Smooth muscle cell (in vitro differentiated cells): ENCODE measurements around the gene MYH11. TPM values are rescaled to one million over a fixed set of nuclear protein-coding genes. Genes with fewer than 3 reads are reported as not detected.

Experiments used
- DNase-seq: peaks from one replicate; lab custom pipeline; 2025; ENCODE audit not compliant: unreplicated experiment; lab: John Stamatoyannopoulos, UW
- H2AFZ ChIP-seq: fragments of 200-600 bp; sonication (generic); 2 replicates; pipeline ENCODE4 v1.6.0; 2016; ENCODE audit warnings: antibody characterized with exemption, low read depth, mild to moderate bottlenecking
- H3F3A ChIP-seq: fragments of 200-600 bp; sonication (generic); 2 replicates; pipeline ENCODE4 v1.6.0; 2017; ENCODE audit warnings: antibody characterized with exemption, low read depth
- H3K27ac ChIP-seq: fragments of 200-600 bp; sonication (generic); 2 replicates; pipeline ENCODE4 v1.5.1; 2016; ENCODE audit warnings: low read depth, mild to moderate bottlenecking
- H3K27me3 ChIP-seq: fragments of 200-600 bp; sonication (generic); 2 replicates; pipeline ENCODE4 v1.6.1; 2016; ENCODE audit warnings: low read depth, mild to moderate bottlenecking
- H3K36me3 ChIP-seq: fragments of 200-600 bp; sonication (generic); 2 replicates; pipeline ENCODE4 v1.5.1; 2016; ENCODE audit warnings: low read depth
- H3K4me1 ChIP-seq: fragments of 200-600 bp; sonication (generic); 2 replicates; pipeline ENCODE4 v1.5.1; 2016; ENCODE audit warnings: low read depth
- H3K4me2 ChIP-seq: fragments of 200-600 bp; sonication (generic); 2 replicates; pipeline ENCODE4 v1.6.0; 2016; ENCODE audit warnings: mild to moderate bottlenecking
- H3K4me3 ChIP-seq: fragments of 200-600 bp; sonication (generic); 2 replicates; pipeline ENCODE4 v1.5.1; 2016; ENCODE audit warnings: mild to moderate bottlenecking
- H3K79me2 ChIP-seq: fragments of 200-600 bp; sonication (generic); 2 replicates; pipeline ENCODE4 v1.6.0; 2016; ENCODE audit warnings: low read depth, mild to moderate bottlenecking
- H3K9ac ChIP-seq: fragments of 200-600 bp; sonication (generic); 2 replicates; pipeline ENCODE4 v1.6.0; 2016; ENCODE audit warnings: low read depth
- H3K9me3 ChIP-seq: fragments of 200-600 bp; sonication (generic); replicated peaks from 2 replicates; pipeline ENCODE4 v1.5.1; 2016; ENCODE audit warnings: low read depth
- H4K20me1 ChIP-seq: fragments of 200-600 bp; sonication (generic); 2 replicates; pipeline ENCODE4 v1.6.0; 2016; ENCODE audit warnings: low read depth
- CTCF ChIP-seq: fragments of 200-600 bp; sonication (generic); IDR thresholded peaks from 2 replicates; pipeline ENCODE4 v1.5.1; 2017; ENCODE audit warnings: borderline replicate concordance, mild to moderate bottlenecking, antibody characterized with exemption; ENCODE audit not compliant: insufficient read depth, poor library complexity, severe bottlenecking
- WGBS: methylation state at CpG from one replicate; pipeline ENCODE4 v1.1.7; 2016; ENCODE audit warnings: low lambda C conversion rate; 5-methylcytosine and 5-hydroxymethylcytosine counted together
- polyA plus RNA-seq: library from polyadenylated mRNA; unstranded; fragments of >200 nt; fragmentation: Nextera tagmentation; extraction: Ambion mirVana; gene quantifications from 2 replicates; pipeline ENCODE4 v1.2.1, GENCODE V29; 2016
- total RNA-seq: library from RNA; depleted of rRNA; stranded (reverse); fragments of >200 nt; gene quantifications from 2 replicates; pipeline ENCODE4 v1.2.3, GENCODE V29; 2014

The MYH11 gene
- total and polyA plus RNA-seq, 2 experiments from 2014 or later = 0.58 TPM; not detected in 1

- Histone ChIP-seq H3K4me2 (no peak overlapping the region), H3F3A (no peaks in the 10 kb centered on the region), H3K9me3 (no peaks in the 10 kb centered on the region), H4K20me1 (no peaks in the 10 kb centered on the region), H3K36me3 (no peaks in the 10 kb centered on the region), H2AFZ (no peak overlapping the region), H3K4me1 (no peaks in the 10 kb centered on the region), H3K4me3 (no peak overlapping the region), H3K9ac (no peak overlapping the region), H3K27me3 (no peaks in the 10 kb centered on the region), H3K27ac (no peak overlapping the region), H3K79me2 (no peaks in the 10 kb centered on the region)
- 92% methylated on average over 25 of the region's 29 CpGs for WGBS
- DNase-seq = no peak
- TF ChIP-seq CTCF = no peak
Observed at GRCh38 chr16:15714393-15715172, 142.2 kb downstream of the MYH11 start.

- Histone ChIP-seq H2AFZ (no peak overlapping the region), H3K9me3 (no peaks in the 10 kb centered on the region), H3K4me1 (no peaks in the 10 kb centered on the region), H3F3A (no peaks in the 10 kb centered on the region), H3K36me3 (no peaks in the 10 kb centered on the region), H3K27ac (no peak overlapping the region), H3K4me2 (no peak overlapping the region), H3K79me2 (no peaks in the 10 kb centered on the region), H3K9ac (no peak overlapping the region), H4K20me1 (no peaks in the 10 kb centered on the region), H3K4me3 (no peak overlapping the region), H3K27me3 (no peaks in the 10 kb centered on the region)
- 96% methylated on average over 7 of the region's 7 CpGs for WGBS
- no peak for DNase-seq
- no peak for TF ChIP-seq CTCF
Observed at GRCh38 chr16:15708997-15709396, 147.8 kb downstream of the MYH11 start.

GRCh38 chr16:15708096-15708495, 148.7 kb downstream of the MYH11 start:
- no peaks in the 10 kb centered on the region for H3K27me3 ChIP-seq
- H3K36me3 ChIP-seq = no peaks in the 10 kb centered on the region
- H3K79me2 ChIP-seq = no peaks in the 10 kb centered on the region
- H3F3A ChIP-seq = no peaks in the 10 kb centered on the region
- H3K4me1 ChIP-seq = no peaks in the 10 kb centered on the region
- no peak overlapping the region for H3K9ac ChIP-seq
- 53% methylated on average over 12 of the region's 12 CpGs for WGBS
- peak; percentile 1 for DNase-seq
- no peaks in the 10 kb centered on the region for H4K20me1 ChIP-seq
- TF ChIP-seq CTCF = no peak
- no peak overlapping the region for H2AFZ ChIP-seq
- H3K27ac ChIP-seq = no peak overlapping the region
- no peak overlapping the region for H3K4me2 ChIP-seq
- H3K4me3 ChIP-seq = no peak overlapping the region
- no peaks in the 10 kb centered on the region for H3K9me3 ChIP-seq

- H2AFZ ChIP-seq = no peak overlapping the region
- no peak for DNase-seq
- no peak overlapping the region for H3K4me3 ChIP-seq
- no peaks in the 10 kb centered on the region for H3F3A ChIP-seq
- H4K20me1 ChIP-seq = no peaks in the 10 kb centered on the region
- no peak overlapping the region for H3K4me2 ChIP-seq
- no peak for TF ChIP-seq CTCF
- 97% methylated on average over 3 of the region's 3 CpGs for WGBS
- no peaks in the 10 kb centered on the region for H3K4me1 ChIP-seq
- H3K79me2 ChIP-seq = no peaks in the 10 kb centered on the region
- no peaks in the 10 kb centered on the region for H3K36me3 ChIP-seq
- H3K9ac ChIP-seq = no peak overlapping the region
- no peak overlapping the region for H3K27ac ChIP-seq
- H3K9me3 ChIP-seq = no peaks in the 10 kb centered on the region
- no peaks in the 10 kb centered on the region for H3K27me3 ChIP-seq
Observed at GRCh38 chr16:15707332-15707731, 149.5 kb downstream of the MYH11 start.
